K562 (cell line): ENCODE data around the gene C1orf174. TPM values are rescaled to one million over a fixed set of nuclear protein-coding genes. Genes with fewer than 3 reads are reported as not detected.

ENCODE experiments used
- ATF1 ChIP-seq, 2 experiments: fragments of 450-650 bp in 1 of 2; IDR thresholded peaks; 2 replicates each; pipeline ENCODE4 v1.6.1; 2016; ENCODE audit warnings: missing compliant biosample characterization in 1 of 2, missing genetic modification characterization in 1 of 2
- CHD1 ChIP-seq: fragments of 200-600 bp; sonication (generic); IDR thresholded peaks from one replicate; pipeline ENCODE4 v1.6.1; 2012; ENCODE audit warnings: mild to moderate bottlenecking, moderate library complexity, low read length, inconsistent platforms
- CHD2 ChIP-seq: IDR thresholded peaks from 2 replicates; pipeline ENCODE4 v1.6.1; 2011; ENCODE audit warnings: low read depth, low read length
- HMG20B ChIP-seq: fragments of 250-450 bp; sonication (Bioruptor Pico); IDR thresholded peaks from 2 replicates; pipeline ENCODE4 v1.5.0; 2021; ENCODE audit warnings: mild to moderate bottlenecking
- POLR2G ChIP-seq: fragments of 200-400 bp; formaldehyde crosslinking; IDR thresholded peaks from 2 replicates; pipeline ENCODE4 v1.6.1; 2017; ENCODE audit warnings: low read depth, mild to moderate bottlenecking, antibody characterized with exemption, low read length, moderate library complexity
- PPARD ChIP-seq: fragments of 250-450 bp; sonication (Bioruptor Pico); IDR thresholded peaks from 2 replicates; pipeline ENCODE4 v1.8.0; 2022; ENCODE audit warnings: inconsistent platforms, mild to moderate bottlenecking, moderate library complexity
- RFX5 ChIP-seq: IDR thresholded peaks from 2 replicates; pipeline ENCODE4 v1.6.1; 2011; ENCODE audit warnings: low read depth, mild to moderate bottlenecking, improper control_type of control experiment, low read length
- YY1 ChIP-seq, 3 experiments: IDR thresholded peaks; 2 replicates each; pipeline ENCODE4 v1.6.1; 2011; ENCODE audit warnings: low read length in 2 of 3, mild to moderate bottlenecking in 2 of 3, moderate library complexity in 2 of 3, borderline replicate concordance in 1 of 3, control low read depth in 1 of 3, low read depth in 1 of 3; ENCODE audit not compliant: insufficient read depth in 3 of 3, insufficient replicate concordance in 2 of 3, control insufficient read depth in 1 of 3, insufficient read length in 1 of 3; ENCODE audit errors: extremely low read depth in 1 of 3
- ZNF77 ChIP-seq: fragments of 250-450 bp; sonication (Bioruptor Pico); IDR thresholded peaks from 2 replicates; pipeline ENCODE4 v1.5.0; 2020
- polyA plus RNA-seq, 8 experiments: library from polyadenylated mRNA; depleted of rRNA in 4 of 8; stranded (reverse) in 5 of 8; unstranded in 3 of 8; fragments of >200 nt; fragmentation: Nextera tagmentation in 2 of 8; fragmentation: Illumina TruSeq in 1 of 8; extraction: Ambion mirVana in 2 of 8; extraction: Trizol in 1 of 8; gene quantifications; 2 replicates each; pipeline versions ENCODE4 v1.2.1 to v1.2.3, GENCODE V29; 2011 to 2014; ENCODE audit warnings: inconsistent platforms in 1 of 8, missing spikeins in 1 of 8
- total RNA-seq, 7 experiments: library from RNA; depleted of rRNA in 6 of 7; stranded (reverse); fragments of >200 nt in 6 of 7; fragmentation: Illumina TruSeq in 2 of 7; extraction: Trizol in 2 of 7; gene quantifications; 2 replicates each; pipeline versions ENCODE4 v1.2.1 to v1.2.3, GENCODE V29; 2011 to 2021; ENCODE audit warnings: low replicate concordance in 1 of 7
- TF ChIP-seq, protein P1 (sequence below): fragments of 450-650 bp; IDR thresholded peaks from 2 replicates; pipeline ENCODE4 v1.7.0; 2016; ENCODE audit warnings: borderline replicate concordance
- TF ChIP-seq, protein P2 (sequence below), 2 experiments: IDR thresholded peaks in 1 of 2; conservative IDR thresholded peaks in 1 of 2; 2 replicates each; pipeline ENCODE4 v1.6.1; 2016; ENCODE audit warnings: low read depth in 2 of 2, mild to moderate bottlenecking in 1 of 2, missing compliant biosample characterization in 1 of 2, missing genetic modification characterization in 1 of 2, moderate library complexity in 1 of 2
- TF ChIP-seq, protein P3 (sequence below): sonication (generic); formaldehyde crosslinking; IDR thresholded peaks from 2 replicates; pipeline ENCODE4 v1.8.0; 2023; ENCODE audit warnings: mild to moderate bottlenecking, missing genetic modification reagents
- TF ChIP-seq, protein P4 (sequence below): IDR thresholded peaks from 2 replicates; pipeline ENCODE4 v1.6.1; 2016; ENCODE audit warnings: missing genetic modification characterization, missing compliant biosample characterization
- TF ChIP-seq, protein P5 (sequence below): fragments of 450-650 bp; IDR thresholded peaks from 2 replicates; pipeline ENCODE4 v1.6.1; 2016; ENCODE audit warnings: mild to moderate bottlenecking
- TF ChIP-seq, protein P6 (sequence below): fragments of 450-650 bp; formaldehyde crosslinking; IDR thresholded peaks from 2 replicates; pipeline ENCODE4 v1.4.0; 2020; ENCODE audit warnings: mild to moderate bottlenecking

C1orf174 gene
- total and polyA plus RNA-seq, 9 of the 15 experiments (the other 6 are each of a cell fraction or from before 2014, with no cell fraction given) = 38.5 to 64.9 (median 45.4) TPM

DNA sequence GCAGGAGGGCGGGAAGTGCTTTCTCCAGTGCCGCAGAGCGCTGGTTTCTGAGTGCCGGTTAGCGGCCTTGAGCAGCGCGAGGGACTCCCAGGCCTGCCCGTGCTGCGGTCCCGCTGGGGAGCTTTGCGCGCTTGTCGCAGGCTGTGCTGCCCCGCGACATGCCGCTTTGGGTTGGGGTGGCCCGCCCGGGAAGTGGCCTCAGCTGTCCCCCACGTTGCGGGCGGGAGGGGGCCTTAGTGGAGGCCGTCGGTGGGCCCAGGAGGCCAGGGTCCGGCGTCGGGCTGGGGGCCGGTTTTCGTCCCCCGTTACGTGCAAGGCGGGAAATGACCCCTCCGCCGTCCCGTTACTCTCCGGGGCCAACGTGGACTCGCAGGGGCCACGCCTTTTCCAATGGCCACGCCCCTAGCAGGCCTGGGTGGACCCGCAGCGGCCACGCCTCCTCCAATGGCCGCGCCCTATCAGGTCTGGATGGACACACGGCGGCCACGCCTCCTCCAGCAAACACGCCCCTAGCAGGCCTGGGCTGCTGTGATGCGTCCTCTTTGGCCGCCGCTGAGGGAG is 977 bp upstream of the C1orf174 start (continued):
- TF ChIP-seq, protein P1, sequence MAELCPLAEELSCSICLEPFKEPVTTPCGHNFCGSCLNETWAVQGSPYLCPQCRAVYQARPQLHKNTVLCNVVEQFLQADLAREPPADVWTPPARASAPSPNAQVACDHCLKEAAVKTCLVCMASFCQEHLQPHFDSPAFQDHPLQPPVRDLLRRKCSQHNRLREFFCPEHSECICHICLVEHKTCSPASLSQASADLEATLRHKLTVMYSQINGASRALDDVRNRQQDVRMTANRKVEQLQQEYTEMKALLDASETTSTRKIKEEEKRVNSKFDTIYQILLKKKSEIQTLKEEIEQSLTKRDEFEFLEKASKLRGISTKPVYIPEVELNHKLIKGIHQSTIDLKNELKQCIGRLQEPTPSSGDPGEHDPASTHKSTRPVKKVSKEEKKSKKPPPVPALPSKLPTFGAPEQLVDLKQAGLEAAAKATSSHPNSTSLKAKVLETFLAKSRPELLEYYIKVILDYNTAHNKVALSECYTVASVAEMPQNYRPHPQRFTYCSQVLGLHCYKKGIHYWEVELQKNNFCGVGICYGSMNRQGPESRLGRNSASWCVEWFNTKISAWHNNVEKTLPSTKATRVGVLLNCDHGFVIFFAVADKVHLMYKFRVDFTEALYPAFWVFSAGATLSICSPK = no peak
- TF ChIP-seq RFX5 (no peak), HMG20B (CRISPR knock-in tag) (no peak), ZNF77 (CRISPR knock-in tag) (peak; percentile 43; the same call in 1 of the 2 replicates), ATF1 (CRISPR knock-in tag; IDR thresholded peaks at IDR 0.05) (no peak), ATF1 (tag; IDR thresholded peaks at IDR 0.05) (peak; percentile 78), POLR2G (peak; percentile 83), CHD1 (no peak), CHD2 (no peak), YY1 (IDR thresholded peaks at IDR 0.05; ENCODE audit: borderline replicate concordance in 1 of 3, control insufficient read depth in 1 of 3, extremely low read depth in 1 of 3, insufficient read depth in 3 of 3, insufficient read length in 1 of 3, insufficient replicate concordance in 2 of 3, low read depth in 1 of 3, low read length in 2 of 3) (peak; percentile 53 to 89 (median 82)), PPARD (CRISPR knock-in tag) (no peak)
- TF ChIP-seq, protein P2, sequence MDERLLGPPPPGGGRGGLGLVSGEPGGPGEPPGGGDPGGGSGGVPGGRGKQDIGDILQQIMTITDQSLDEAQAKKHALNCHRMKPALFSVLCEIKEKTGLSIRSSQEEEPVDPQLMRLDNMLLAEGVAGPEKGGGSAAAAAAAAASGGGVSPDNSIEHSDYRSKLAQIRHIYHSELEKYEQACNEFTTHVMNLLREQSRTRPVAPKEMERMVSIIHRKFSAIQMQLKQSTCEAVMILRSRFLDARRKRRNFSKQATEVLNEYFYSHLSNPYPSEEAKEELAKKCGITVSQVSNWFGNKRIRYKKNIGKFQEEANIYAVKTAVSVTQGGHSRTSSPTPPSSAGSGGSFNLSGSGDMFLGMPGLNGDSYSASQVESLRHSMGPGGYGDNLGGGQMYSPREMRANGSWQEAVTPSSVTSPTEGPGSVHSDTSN (CRISPR knock-in tag; IDR thresholded peaks at IDR 0.05; ENCODE audit: low read depth) = no peak
- TF ChIP-seq, protein P2 (tag; conservative IDR thresholded peaks at IDR 0.05; ENCODE audit: low read depth) = 0 out of 2 replicates have a peak, but pooled peaks have one; percentile 17
- TF ChIP-seq, protein P3, sequence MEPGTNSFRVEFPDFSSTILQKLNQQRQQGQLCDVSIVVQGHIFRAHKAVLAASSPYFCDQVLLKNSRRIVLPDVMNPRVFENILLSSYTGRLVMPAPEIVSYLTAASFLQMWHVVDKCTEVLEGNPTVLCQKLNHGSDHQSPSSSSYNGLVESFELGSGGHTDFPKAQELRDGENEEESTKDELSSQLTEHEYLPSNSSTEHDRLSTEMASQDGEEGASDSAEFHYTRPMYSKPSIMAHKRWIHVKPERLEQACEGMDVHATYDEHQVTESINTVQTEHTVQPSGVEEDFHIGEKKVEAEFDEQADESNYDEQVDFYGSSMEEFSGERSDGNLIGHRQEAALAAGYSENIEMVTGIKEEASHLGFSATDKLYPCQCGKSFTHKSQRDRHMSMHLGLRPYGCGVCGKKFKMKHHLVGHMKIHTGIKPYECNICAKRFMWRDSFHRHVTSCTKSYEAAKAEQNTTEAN = no peak
- TF ChIP-seq, protein P4, sequence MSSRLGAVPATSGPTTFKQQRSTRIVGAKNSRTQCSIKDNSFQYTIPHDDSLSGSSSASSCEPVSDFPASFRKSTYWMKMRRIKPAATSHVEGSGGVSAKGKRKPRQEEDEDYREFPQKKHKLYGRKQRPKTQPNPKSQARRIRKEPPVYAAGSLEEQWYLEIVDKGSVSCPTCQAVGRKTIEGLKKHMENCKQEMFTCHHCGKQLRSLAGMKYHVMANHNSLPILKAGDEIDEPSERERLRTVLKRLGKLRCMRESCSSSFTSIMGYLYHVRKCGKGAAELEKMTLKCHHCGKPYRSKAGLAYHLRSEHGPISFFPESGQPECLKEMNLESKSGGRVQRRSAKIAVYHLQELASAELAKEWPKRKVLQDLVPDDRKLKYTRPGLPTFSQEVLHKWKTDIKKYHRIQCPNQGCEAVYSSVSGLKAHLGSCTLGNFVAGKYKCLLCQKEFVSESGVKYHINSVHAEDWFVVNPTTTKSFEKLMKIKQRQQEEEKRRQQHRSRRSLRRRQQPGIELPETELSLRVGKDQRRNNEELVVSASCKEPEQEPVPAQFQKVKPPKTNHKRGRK (tag) = no peak
- TF ChIP-seq, protein P5, sequence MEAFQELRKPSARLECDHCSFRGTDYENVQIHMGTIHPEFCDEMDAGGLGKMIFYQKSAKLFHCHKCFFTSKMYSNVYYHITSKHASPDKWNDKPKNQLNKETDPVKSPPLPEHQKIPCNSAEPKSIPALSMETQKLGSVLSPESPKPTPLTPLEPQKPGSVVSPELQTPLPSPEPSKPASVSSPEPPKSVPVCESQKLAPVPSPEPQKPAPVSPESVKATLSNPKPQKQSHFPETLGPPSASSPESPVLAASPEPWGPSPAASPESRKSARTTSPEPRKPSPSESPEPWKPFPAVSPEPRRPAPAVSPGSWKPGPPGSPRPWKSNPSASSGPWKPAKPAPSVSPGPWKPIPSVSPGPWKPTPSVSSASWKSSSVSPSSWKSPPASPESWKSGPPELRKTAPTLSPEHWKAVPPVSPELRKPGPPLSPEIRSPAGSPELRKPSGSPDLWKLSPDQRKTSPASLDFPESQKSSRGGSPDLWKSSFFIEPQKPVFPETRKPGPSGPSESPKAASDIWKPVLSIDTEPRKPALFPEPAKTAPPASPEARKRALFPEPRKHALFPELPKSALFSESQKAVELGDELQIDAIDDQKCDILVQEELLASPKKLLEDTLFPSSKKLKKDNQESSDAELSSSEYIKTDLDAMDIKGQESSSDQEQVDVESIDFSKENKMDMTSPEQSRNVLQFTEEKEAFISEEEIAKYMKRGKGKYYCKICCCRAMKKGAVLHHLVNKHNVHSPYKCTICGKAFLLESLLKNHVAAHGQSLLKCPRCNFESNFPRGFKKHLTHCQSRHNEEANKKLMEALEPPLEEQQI = no peak
- TF ChIP-seq, protein P6, sequence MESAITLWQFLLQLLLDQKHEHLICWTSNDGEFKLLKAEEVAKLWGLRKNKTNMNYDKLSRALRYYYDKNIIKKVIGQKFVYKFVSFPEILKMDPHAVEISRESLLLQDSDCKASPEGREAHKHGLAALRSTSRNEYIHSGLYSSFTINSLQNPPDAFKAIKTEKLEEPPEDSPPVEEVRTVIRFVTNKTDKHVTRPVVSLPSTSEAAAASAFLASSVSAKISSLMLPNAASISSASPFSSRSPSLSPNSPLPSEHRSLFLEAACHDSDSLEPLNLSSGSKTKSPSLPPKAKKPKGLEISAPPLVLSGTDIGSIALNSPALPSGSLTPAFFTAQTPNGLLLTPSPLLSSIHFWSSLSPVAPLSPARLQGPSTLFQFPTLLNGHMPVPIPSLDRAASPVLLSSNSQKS (CRISPR knock-in tag) = no peak
